HG03558 (cell line): ENCODE results near the gene PTMA.
A peak's percentile ranks its signal among the peaks of the same experiment; 100 is the strongest.
"Not testable (repeated sequence)": the region's sequence is repeated elsewhere in the genome, so short reads cannot be mapped to it uniquely, and the experiment has no call there.

ENCODE experiments used
- ATAC-seq: cut with Tn5 transposase; IDR thresholded peaks from one replicate; pipeline ENCODE4 v1.9.1; 2021; ENCODE audit warnings: moderate number of reproducible peaks; ENCODE audit not compliant: unreplicated experiment; ENCODE audit errors: extremely low read depth

Gene PTMA

GRCh38 chr2:231707927-231708772 lies at the start of gene PTMA:
TSS of gene PTMA (plus strand) at chr2:231708525. CDS start at chr2:231708707, 182 bp downstream.
- peak; percentile 41 for ATAC-seq

- not testable (repeated sequence) for ATAC-seq
Observed at GRCh38 chr2:231660073-231660472, 48.3 kb upstream of the PTMA start.

GRCh38 chr2:231660860-231661259 lies 47.5 kb upstream of the PTMA start:
- no peak for ATAC-seq

GRCh38 chr2:231661422-231662027 lies 46.8 kb upstream of the PTMA start:
- ATAC-seq = no peak

- peak; percentile 55 for ATAC-seq
Observed at GRCh38 chr2:231662028-231662810, 46.1 kb upstream of the PTMA start.

- ATAC-seq = no peak
Observed at GRCh38 chr2:231662811-231663457, 45.4 kb upstream of the PTMA start.

GRCh38 chr2:231663458-231664212 lies 44.7 kb upstream of the PTMA start:
- no peak for ATAC-seq

- no peak for ATAC-seq
Observed at GRCh38 chr2:231664727-231665126, 43.6 kb upstream of the PTMA start.

GRCh38 chr2:231665245-231666170 lies 42.8 kb upstream of the PTMA start:
- no peak for ATAC-seq

- no peak for ATAC-seq
Observed at GRCh38 chr2:231666171-231667095, 41.9 kb upstream of the PTMA start.

- no peak for ATAC-seq
Observed at GRCh38 chr2:231667096-231667427, 41.3 kb upstream of the PTMA start.

GRCh38 chr2:231667496-231667895 lies 40.8 kb upstream of the PTMA start:
- no peak for ATAC-seq

GRCh38 chr2:231668981-231669380 lies 39.3 kb upstream of the PTMA start:
- no peak for ATAC-seq

- ATAC-seq = no peak
Observed at GRCh38 chr2:231671270-231672050, 36.9 kb upstream of the PTMA start.

- peak; percentile 38 for ATAC-seq
Observed at GRCh38 chr2:231672617-231673347, 35.5 kb upstream of the PTMA start.

GRCh38 chr2:231673348-231673770 lies 35.0 kb upstream of the PTMA start:
- no peak for ATAC-seq
